H1 (cell line): ENCODE data around the gene CYB561. TPM values are rescaled to one million over a fixed set of nuclear protein-coding genes. Genes with fewer than 3 reads are reported as not detected.

Experiments used
- CTCF ChIA-PET: fragments of 300-600 bp; sonication (Branson Sonifier 250); formaldehyde crosslinking; loops from one replicate; lab custom pipeline; 2021; ENCODE audit not compliant: partially characterized antibody; lab: Charles Lee
- POLR2A ChIA-PET: fragments of 300-600 bp; sonication (Branson Sonifier 250); formaldehyde crosslinking; loops from one replicate; lab custom pipeline; 2021; ENCODE audit warnings: inconsistent platforms; ENCODE audit not compliant: partially characterized antibody; lab: Charles Lee
- DNase-seq, 2 experiments: peaks; one replicate each; pipeline versions ENCODE4 v3.0.0 to v3.0.0-alpha.2; 2010 to 2022; ENCODE audit warnings: low spot score in 2 of 2, low read depth in 1 of 2, mixed read lengths in 1 of 2
- FAIRE-seq: peaks from 2 replicates; lab custom pipeline; 2011; peaks lifted over from hg19 to GRCh38; lab: Jason Lieb, UNC
- H2AFZ ChIP-seq: 2 replicates; pipeline ENCODE4 v1.8.1; 2012; ENCODE audit warnings: low read length, inconsistent platforms
- H2AK5ac ChIP-seq: 2 replicates; pipeline ENCODE4 v1.6.1; 2013; ENCODE audit warnings: low read depth, low read length
- H2BK120ac ChIP-seq: replicated peaks from 2 replicates; pipeline ENCODE3; 2013; ENCODE audit warnings: low read depth, low read length, inconsistent platforms
- H2BK12ac ChIP-seq: 2 replicates; pipeline ENCODE4 v1.6.1; 2013; ENCODE audit warnings: low read depth, low read length
- H2BK15ac ChIP-seq: 2 replicates; pipeline ENCODE4 v1.6.1; 2013; ENCODE audit warnings: low read length
- H2BK20ac ChIP-seq: 2 replicates; pipeline ENCODE4 v1.6.1; 2013; ENCODE audit warnings: low read length
- H2BK5ac ChIP-seq: 2 replicates; pipeline ENCODE4 v1.6.1; 2013; ENCODE audit warnings: low read depth, low read length
- H3K14ac ChIP-seq: 2 replicates; pipeline ENCODE4 v1.6.1; 2013; ENCODE audit warnings: inconsistent platforms; ENCODE audit not compliant: insufficient read length
- H3K18ac ChIP-seq: 2 replicates; pipeline ENCODE4 v1.6.1; 2013; ENCODE audit warnings: low read length; ENCODE audit errors: extremely low read depth
- H3K23ac ChIP-seq: 2 replicates; pipeline ENCODE4 v1.6.1; 2013; ENCODE audit warnings: inconsistent platforms; ENCODE audit not compliant: insufficient read length
- H3K23me2 ChIP-seq: 2 replicates; pipeline ENCODE4 v1.6.1; 2013; ENCODE audit warnings: low read depth, low read length
- H3K27ac ChIP-seq: 2 replicates; pipeline ENCODE4 v1.6.1; 2011; ENCODE audit warnings: low read depth, low read length, inconsistent platforms
- H3K27me3 ChIP-seq, 4 experiments: replicated peaks in 1 of 4; 1 replicate in 1 of 4; 2 replicates in 3 of 4; pipeline versions ENCODE4 v1.6.1 to v1.8.1; 2011 to 2013; ENCODE audit warnings: low read length in 3 of 4, mild to moderate bottlenecking in 3 of 4, inconsistent platforms in 2 of 4, mixed read lengths in 2 of 4, moderate library complexity in 1 of 4; ENCODE audit not compliant: control insufficient read depth in 3 of 4, insufficient read depth in 3 of 4; ENCODE audit errors: extremely low read depth in 1 of 4
- H3K36me3 ChIP-seq, 4 experiments: 2 replicates each; pipeline versions ENCODE4 v1.6.1 to v1.8.1; 2011 to 2013; ENCODE audit warnings: mild to moderate bottlenecking in 4 of 4, low read length in 3 of 4, moderate library complexity in 2 of 4, control low read depth in 1 of 4, inconsistent platforms in 1 of 4; ENCODE audit not compliant: insufficient read depth in 4 of 4, control insufficient read depth in 2 of 4
- H3K4ac ChIP-seq: replicated peaks from 2 replicates; pipeline ENCODE3; 2013; ENCODE audit warnings: low read length, low read depth, mixed read lengths, inconsistent platforms; ENCODE audit not compliant: insufficient read length
- H3K4me1 ChIP-seq, 4 experiments: replicated peaks in 1 of 4; 1 replicate in 1 of 4; 2 replicates in 3 of 4; pipeline versions ENCODE4 v1.6.1 to v1.8.1; 2011 to 2013; ENCODE audit warnings: low read length in 3 of 4, inconsistent platforms in 2 of 4, mixed read lengths in 1 of 4; ENCODE audit not compliant: insufficient read depth in 4 of 4, control insufficient read depth in 3 of 4
- H3K4me2 ChIP-seq, 2 experiments: 2 replicates each; pipeline versions ENCODE4 v1.6.1 to v1.8.1; 2011 to 2013; ENCODE audit warnings: low read depth in 2 of 2, low read length in 2 of 2, control low read depth in 1 of 2, inconsistent platforms in 1 of 2, mild to moderate bottlenecking in 1 of 2; ENCODE audit not compliant: insufficient read depth in 1 of 2
- H3K4me3 ChIP-seq, 4 experiments: fragments of 200-600, 300-600 bp in 1 of 4; sonication (generic), shearing (Covaris generic), sonication (Bioruptor Twin) in 1 of 4; 2 replicates each; pipeline versions ENCODE4 v1.5.1 to v1.8.1; 2011 to 2016; ENCODE audit warnings: low read length in 4 of 4, low read depth in 3 of 4, control low read depth in 2 of 4, inconsistent platforms in 2 of 4, mild to moderate bottlenecking in 2 of 4, mixed read lengths in 1 of 4, moderate library complexity in 1 of 4; ENCODE audit not compliant: insufficient read depth in 2 of 4; ENCODE audit errors: extremely low read depth in 1 of 4
- H3K56ac ChIP-seq: replicated peaks from 2 replicates; pipeline ENCODE3; 2013; ENCODE audit warnings: low read depth, mild to moderate bottlenecking, mixed read lengths, low read length, inconsistent platforms; ENCODE audit not compliant: insufficient read length
- H3K79me1 ChIP-seq: 2 replicates; pipeline ENCODE4 v1.6.1; 2013; ENCODE audit warnings: low read depth, low read length, control low read depth
- H3K79me2 ChIP-seq, 2 experiments: 2 replicates each; pipeline versions ENCODE4 v1.6.1 to v1.8.1; 2012 to 2013; ENCODE audit warnings: low read length in 2 of 2, mild to moderate bottlenecking in 2 of 2, inconsistent platforms in 1 of 2; ENCODE audit not compliant: insufficient read depth in 2 of 2, control insufficient read depth in 1 of 2
- H3K9ac ChIP-seq, 4 experiments: replicated peaks in 1 of 4; 1 replicate in 1 of 4; 2 replicates in 3 of 4; pipeline versions ENCODE4 v1.6.1 to v1.8.1; 2011 to 2013; ENCODE audit warnings: low read depth in 3 of 4, low read length in 3 of 4, control low read depth in 2 of 4, mild to moderate bottlenecking in 2 of 4, moderate library complexity in 2 of 4, inconsistent platforms in 1 of 4; ENCODE audit errors: extremely low read depth in 1 of 4
- H3K9me3 ChIP-seq, 2 experiments: 2 replicates each; pipeline versions ENCODE4 v1.6.1 to v1.8.1; 2012 to 2013; ENCODE audit warnings: mild to moderate bottlenecking in 2 of 2, moderate library complexity in 2 of 2, control low read depth in 1 of 2, inconsistent platforms in 1 of 2, low read depth in 1 of 2, low read length in 1 of 2, mixed read lengths in 1 of 2; ENCODE audit not compliant: insufficient read depth in 2 of 2
- H4K20me1 ChIP-seq, 2 experiments: replicated peaks in 1 of 2; 2 replicates each; pipeline versions ENCODE3 to v1.8.1; 2011 to 2013; ENCODE audit warnings: inconsistent platforms in 2 of 2, low read length in 2 of 2, mild to moderate bottlenecking in 1 of 2; ENCODE audit not compliant: insufficient read depth in 2 of 2, control insufficient read depth in 1 of 2
- H4K5ac ChIP-seq: 2 replicates; pipeline ENCODE4 v1.6.1; 2013; ENCODE audit warnings: low read length, low read depth, mixed read lengths, inconsistent platforms; ENCODE audit not compliant: insufficient read length
- H4K8ac ChIP-seq: 2 replicates; pipeline ENCODE4 v1.8.0; 2013; ENCODE audit warnings: mild to moderate bottlenecking, moderate library complexity, low read length, inconsistent platforms; ENCODE audit not compliant: insufficient read depth; ENCODE audit errors: extremely low read depth
- H4K91ac ChIP-seq: replicated peaks from 2 replicates; pipeline ENCODE3; 2013; ENCODE audit warnings: low read length, mixed read lengths, inconsistent platforms; ENCODE audit not compliant: insufficient read length
- CBX5 ChIP-seq: fragments of 300-800, 300-1000 bp; sonication (generic); IDR thresholded peaks from 2 replicates; pipeline ENCODE4 v1.7.1; 2016; ENCODE audit warnings: antibody characterized with exemption, low read length, low read depth
- CEBPB ChIP-seq: IDR thresholded peaks from 2 replicates; pipeline ENCODE4 v1.6.1; 2012; ENCODE audit warnings: low read depth, low read length
- CHD1 ChIP-seq: IDR thresholded peaks from 2 replicates; pipeline ENCODE4 v1.6.1; 2012; ENCODE audit warnings: low read depth, low read length, improper control_type of control experiment
- HDAC2 ChIP-seq, 2 experiments: fragments of 300-600 bp in 1 of 2; sonication (generic) in 1 of 2; IDR thresholded peaks; 2 replicates each; pipeline ENCODE4 v1.6.1; 2011 to 2012; ENCODE audit warnings: low read depth in 2 of 2, low read length in 2 of 2, mild to moderate bottlenecking in 2 of 2, moderate library complexity in 2 of 2, borderline replicate concordance in 1 of 2, inconsistent platforms in 1 of 2
- HDAC6 ChIP-seq: IDR thresholded peaks from one replicate; pipeline ENCODE4 v1.7.1; 2012; ENCODE audit warnings: low read depth, mild to moderate bottlenecking, inconsistent platforms, low read length, moderate library complexity
- SIX5 ChIP-seq: IDR thresholded peaks from 2 replicates; pipeline ENCODE4 v1.6.1; 2011; ENCODE audit warnings: mild to moderate bottlenecking, low read depth, low read length
- USF2 ChIP-seq: IDR thresholded peaks from 2 replicates; pipeline ENCODE4 v1.6.1; 2011; ENCODE audit warnings: low read length, improper control_type of control experiment
- WGBS, 2 experiments: shearing (Covaris generic) in 1 of 2; methylation state at CpG; one replicate each; pipeline versions ENCODE4 v1.1.6 to v1.1.7; 2013 to 2015; ENCODE audit warnings: low lambda C conversion rate in 2 of 2, mixed read lengths in 2 of 2, inconsistent platforms in 1 of 2, low coverage in 1 of 2, missing lambda C conversion rate in 1 of 2; ENCODE audit not compliant: insufficient replicate concordance in 2 of 2, insufficient coverage in 1 of 2, insufficient read length in 1 of 2; ENCODE audit errors: extremely low coverage in 1 of 2, missing lambda C conversion rate in 1 of 2; 5-methylcytosine and 5-hydroxymethylcytosine counted together
- polyA plus RNA-seq, 7 experiments: library from polyadenylated mRNA; depleted of rRNA in 3 of 7; stranded (reverse) in 5 of 7; unstranded in 2 of 7; fragments of >200 nt in 5 of 7; fragments of 200-250 nt in 2 of 7; gene quantifications; 1 replicate in 5 of 7; 2 replicates in 1 of 7; 4 replicates in 1 of 7; pipeline versions ENCODE4 v1.2.1 to v1.2.3, GENCODE V29; 2011 to 2013; ENCODE audit warnings: missing spikeins in 2 of 7, mixed read lengths in 2 of 7
- total RNA-seq: library from RNA; stranded (reverse); fragmentation: NEBNext Ultra II Directional; extraction: Animal tissue kit (Norgen Biotek cat#: 25700); gene quantifications from 2 replicates; pipeline ENCODE4 v1.2.1, GENCODE V29; 2021
- TF ChIP-seq, protein P1 (sequence below), 3 experiments: IDR thresholded peaks; 1 replicate in 2 of 3; 2 replicates in 1 of 3; pipeline versions ENCODE4 v1.5.1 to v1.6.1; 2011; ENCODE audit warnings: low read length in 3 of 3, mild to moderate bottlenecking in 3 of 3, inconsistent platforms in 2 of 3, low read depth in 1 of 3, moderate library complexity in 1 of 3; ENCODE audit not compliant: insufficient read depth in 1 of 3; ENCODE audit errors: control extremely low read depth in 1 of 3
- TF ChIP-seq, protein P2 (sequence below): IDR thresholded peaks from 2 replicates; pipeline ENCODE4 v1.6.1; 2012; ENCODE audit warnings: inconsistent platforms

Gene CYB561
- total and polyA plus RNA-seq, 2 of the 8 experiments (the other 6 are each of a cell fraction or from before 2014, with no cell fraction given): 19.7 to 23.4 TPM

DNA sequence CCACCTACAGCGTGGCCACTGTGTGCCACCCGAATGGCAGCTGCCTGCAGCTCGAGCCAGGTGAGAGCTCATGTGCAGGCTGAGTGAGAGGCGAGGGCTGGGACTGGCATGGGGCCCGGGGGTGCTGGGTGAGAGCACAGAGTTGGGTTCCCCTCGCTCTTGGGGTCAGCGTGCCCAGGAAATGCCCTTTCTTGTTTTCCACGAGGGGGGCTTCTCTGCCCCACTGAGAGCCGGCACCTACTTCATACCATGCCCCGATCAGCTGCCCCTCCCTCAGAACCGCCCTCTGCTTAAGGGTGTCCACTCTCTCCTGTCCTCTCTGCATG, 40.9 kb upstream of the CYB561 start:
- Histone ChIP-seq H3K36me3 (no peaks in the 10 kb centered on the region), H3K23me2 (no peaks in the 10 kb centered on the region), H4K8ac (no peak overlapping the region), H3K9me3 (no peaks in the 10 kb centered on the region), H3K79me1 (no peaks in the 10 kb centered on the region), H2BK120ac (no peak overlapping the region), H3K4me1 (peaks cover 0 to 3% (median 0%) of the 10 kb centered on the region in 4 experiments; a peak in 1 of 7 replicates), H3K56ac (no peak overlapping the region), H3K4me3 (no peak overlapping the region), H3K18ac (no peak overlapping the region), H2BK5ac (no peak overlapping the region), H3K27me3 (peaks cover 0 to 4% (median 0%) of the 10 kb centered on the region in 4 experiments; a peak in 1 of 7 replicates), H4K91ac (no peak overlapping the region), H3K4ac (no peak overlapping the region), H3K23ac (no peak overlapping the region), H3K14ac (no peak overlapping the region), H3K79me2 (no peaks in the 10 kb centered on the region), H3K4me2 (no peak overlapping the region), H4K20me1 (no peaks in the 10 kb centered on the region), H3K9ac (no peak overlapping the region), H2AFZ (no peak overlapping the region), H4K5ac (no peak overlapping the region), H2AK5ac (no peak overlapping the region), H2BK20ac (no peak overlapping the region), H2BK15ac (no peak overlapping the region), H2BK12ac (no peak overlapping the region), H3K27ac (no peak overlapping the region)
- POLR2A ChIA-PET: interaction anchor here (0.8 to 1.5 kb wide), 3 partner anchors 9 to 85 kb away, joined by 3 to 7 read pairs (median 4); no protein-coding TSS in a partner anchor
- DNase-seq (no peak), FAIRE-seq (no peak)
- CTCF ChIA-PET: interaction anchor here (0.5 to 7.2 kb wide), 24 partner anchors 8 to 146 kb away, joined by 3 to 66 read pairs (median 4); partner anchors contain the start of genes ACE and KCNH6
- WGBS, 2 experiments: 86% methylated on average over 11 of the region's 11 CpGs; no CpG with 5 or more reads in 1 of the 2 experiments
- TF ChIP-seq CEBPB (no peak), HDAC2 (IDR thresholded peaks at IDR 0.05; ENCODE audit: borderline replicate concordance in 1 of 2, low read depth in 2 of 2, low read length in 2 of 2) (no peak), HDAC6 (no peak), CHD1 (no peak), CBX5 (no peak), USF2 (no peak), SIX5 (no peak)
- TF ChIP-seq, protein P1, sequence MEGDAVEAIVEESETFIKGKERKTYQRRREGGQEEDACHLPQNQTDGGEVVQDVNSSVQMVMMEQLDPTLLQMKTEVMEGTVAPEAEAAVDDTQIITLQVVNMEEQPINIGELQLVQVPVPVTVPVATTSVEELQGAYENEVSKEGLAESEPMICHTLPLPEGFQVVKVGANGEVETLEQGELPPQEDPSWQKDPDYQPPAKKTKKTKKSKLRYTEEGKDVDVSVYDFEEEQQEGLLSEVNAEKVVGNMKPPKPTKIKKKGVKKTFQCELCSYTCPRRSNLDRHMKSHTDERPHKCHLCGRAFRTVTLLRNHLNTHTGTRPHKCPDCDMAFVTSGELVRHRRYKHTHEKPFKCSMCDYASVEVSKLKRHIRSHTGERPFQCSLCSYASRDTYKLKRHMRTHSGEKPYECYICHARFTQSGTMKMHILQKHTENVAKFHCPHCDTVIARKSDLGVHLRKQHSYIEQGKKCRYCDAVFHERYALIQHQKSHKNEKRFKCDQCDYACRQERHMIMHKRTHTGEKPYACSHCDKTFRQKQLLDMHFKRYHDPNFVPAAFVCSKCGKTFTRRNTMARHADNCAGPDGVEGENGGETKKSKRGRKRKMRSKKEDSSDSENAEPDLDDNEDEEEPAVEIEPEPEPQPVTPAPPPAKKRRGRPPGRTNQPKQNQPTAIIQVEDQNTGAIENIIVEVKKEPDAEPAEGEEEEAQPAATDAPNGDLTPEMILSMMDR (IDR thresholded peaks at IDR 0.05; ENCODE audit: control extremely low read depth in 1 of 3, insufficient read depth in 1 of 3, low read depth in 1 of 3, low read length in 3 of 3): no peak
- TF ChIP-seq, protein P2, sequence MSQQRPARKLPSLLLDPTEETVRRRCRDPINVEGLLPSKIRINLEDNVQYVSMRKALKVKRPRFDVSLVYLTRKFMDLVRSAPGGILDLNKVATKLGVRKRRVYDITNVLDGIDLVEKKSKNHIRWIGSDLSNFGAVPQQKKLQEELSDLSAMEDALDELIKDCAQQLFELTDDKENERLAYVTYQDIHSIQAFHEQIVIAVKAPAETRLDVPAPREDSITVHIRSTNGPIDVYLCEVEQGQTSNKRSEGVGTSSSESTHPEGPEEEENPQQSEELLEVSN: no peak
